ENCODE measurements around the gene CES3.
A peak's percentile ranks its signal among the peaks of the same experiment; 100 is the strongest.
"Not testable (repeated sequence)": the region's sequence is repeated elsewhere in the genome, so short reads cannot be mapped to it uniquely, and the experiment has no call there.

CES3 gene

DNA sequence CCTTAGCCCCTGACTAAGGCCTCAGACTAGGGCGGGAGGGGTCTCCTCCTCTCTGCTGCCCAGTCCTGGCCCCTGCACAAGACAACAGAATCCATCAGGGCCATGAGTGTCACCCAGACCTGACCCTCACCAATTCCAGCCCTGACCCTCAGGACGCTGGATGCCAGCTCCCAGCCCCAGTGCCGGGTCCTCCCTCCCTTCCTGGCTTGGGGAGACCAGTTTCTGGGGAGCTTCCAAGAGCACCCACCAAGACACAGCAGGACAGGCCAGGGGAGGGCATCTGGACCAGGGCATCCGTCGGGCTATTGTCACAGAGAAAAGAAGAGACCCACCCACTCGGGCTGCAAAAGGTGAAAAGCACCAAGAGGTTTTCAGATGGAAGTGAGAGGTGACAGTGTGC lies 12.7 kb downstream of the CES3 start:
- WGBS (ENCODE audit: insufficient coverage) = 97% methylated on average over 4 of the region's 6 CpGs
- POLR2A ChIA-PET = interaction anchor here (0.6 kb wide), 1 partner anchor 20 kb away, joined by 3 read pairs; no protein-coding TSS in a partner anchor
- Histone ChIP-seq H3K4me3 (ENCODE audit: control insufficient read depth in 1 of 7, extremely low read depth in 1 of 7, insufficient read depth in 4 of 7, low read depth in 2 of 7, low read length in 6 of 7) (no peak overlapping the region), H3K9me3 (ENCODE audit: control extremely low read depth in 1 of 5, control insufficient read depth in 4 of 5, insufficient read depth in 2 of 5, low read depth in 1 of 5, low read length in 4 of 5) (no peaks in the 10 kb centered on the region), H3K27me3 (replicated peaks in 2 of 5; ENCODE audit: control insufficient read depth in 4 of 5, insufficient read depth in 5 of 5, low read length in 4 of 5) (peaks cover 0 to 5% (median 0%) of the 10 kb centered on the region in 5 experiments), H3K36me3 (ENCODE audit: control insufficient read depth in 4 of 4, insufficient read depth in 4 of 4, low read length in 3 of 4) (peaks cover 0 to 2% (median 0%) of the 10 kb centered on the region in 4 experiments), H3K27ac (ENCODE audit: insufficient read depth in 1 of 2, low read depth in 1 of 2, low read length in 2 of 2, poor library complexity in 1 of 2, severe bottlenecking in 2 of 2) (no peak overlapping the region), H3K4me1 (ENCODE audit: control extremely low read depth in 1 of 4, control insufficient read depth in 4 of 4, insufficient read depth in 4 of 4, low read length in 3 of 4) (peaks cover 0 to 1% (median 0%) of the 10 kb centered on the region in 4 experiments)
- CTCF ChIA-PET = interaction anchor here (1.4 to 12.2 kb wide), 4 partner anchors 12 to 162 kb away, joined by 4 to 124 read pairs (median 6); partner anchors contain the start of gene CES3
- DNase-seq = no peak

DNA sequence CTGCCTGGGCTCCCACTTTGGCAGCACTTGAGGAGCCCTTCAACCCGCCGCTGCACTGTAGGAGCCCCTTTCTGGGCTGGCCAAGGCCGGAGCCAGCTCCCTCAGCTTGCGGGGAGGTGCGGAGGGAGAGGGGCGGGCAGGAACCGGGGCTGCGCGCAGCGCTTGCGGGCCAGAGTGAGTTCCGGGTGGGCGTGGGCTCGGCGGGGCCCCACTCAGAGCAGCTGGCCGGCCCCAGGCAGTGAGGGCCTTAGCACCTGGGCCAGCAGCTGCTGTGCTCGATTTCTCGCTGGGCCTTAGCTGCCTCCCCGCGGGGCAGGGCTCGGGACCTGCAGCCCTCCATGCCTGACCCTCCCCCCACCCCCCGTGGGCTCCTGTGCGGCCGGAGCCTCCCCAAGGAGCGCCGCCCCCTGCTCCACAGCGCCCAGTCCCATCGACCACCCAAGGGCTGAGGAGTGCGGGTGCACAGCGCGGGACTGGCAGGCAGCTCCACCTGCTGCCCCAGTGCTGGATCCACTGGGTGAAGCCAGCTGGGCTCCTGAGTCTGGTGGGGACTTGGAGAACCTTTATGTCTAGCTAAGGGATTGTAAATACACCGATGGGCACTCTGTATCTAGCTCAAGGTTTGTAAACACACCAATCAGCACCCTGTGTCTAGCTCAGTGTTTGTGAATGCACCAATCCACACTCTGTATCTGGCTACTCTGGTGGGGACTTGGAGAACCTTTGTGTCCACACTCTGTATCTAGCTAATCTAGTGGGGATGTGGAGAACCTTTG lies 13.3 kb downstream of the CES3 start:
- ChIA-PET POLR2A (interaction anchor here (0.6 kb wide), 1 partner anchor 20 kb away, joined by 3 read pairs; no protein-coding TSS in a partner anchor), CTCF (interaction anchor here (0.8 to 12.2 kb wide), 9 partner anchors 11 to 211 kb away, joined by 3 to 124 read pairs (median 6); partner anchors contain the start of gene CES3)
- not testable (repeated sequence) for H3K9me3 ChIP-seq (ENCODE audit: control extremely low read depth in 1 of 5, control insufficient read depth in 4 of 5, insufficient read depth in 2 of 5, low read depth in 1 of 5, low read length in 4 of 5); H3K36me3 ChIP-seq (ENCODE audit: control insufficient read depth in 4 of 4, insufficient read depth in 4 of 4, low read length in 3 of 4); H3K27me3 ChIP-seq (replicated peaks in 2 of 5; ENCODE audit: control insufficient read depth in 4 of 5, insufficient read depth in 5 of 5, low read length in 4 of 5); H3K4me3 ChIP-seq (ENCODE audit: control insufficient read depth in 1 of 7, extremely low read depth in 1 of 7, insufficient read depth in 4 of 7, low read depth in 2 of 7, low read length in 6 of 7); DNase-seq; H3K4me1 ChIP-seq (ENCODE audit: control extremely low read depth in 1 of 4, control insufficient read depth in 4 of 4, insufficient read depth in 4 of 4, low read length in 3 of 4); H3K27ac ChIP-seq (ENCODE audit: insufficient read depth in 1 of 2, low read depth in 1 of 2, low read length in 2 of 2, poor library complexity in 1 of 2, severe bottlenecking in 2 of 2)
- WGBS (ENCODE audit: insufficient coverage) = 99% methylated on average over 16 of the region's 32 CpGs

DNA sequence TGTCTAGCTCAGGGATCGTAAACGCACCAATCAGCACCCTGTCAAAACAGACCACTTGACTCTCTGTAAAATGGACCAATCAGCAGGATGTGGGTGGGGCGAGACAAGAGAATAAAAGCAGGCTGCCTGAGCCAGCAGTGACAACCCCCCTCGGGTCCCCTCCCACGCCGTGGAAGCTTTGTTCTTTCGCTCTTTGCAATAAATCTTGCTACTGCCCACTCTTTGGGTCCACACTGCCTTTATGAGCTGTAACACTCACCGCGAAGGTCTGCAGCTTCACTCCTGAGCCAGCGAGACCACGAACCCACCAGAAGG lies 13.8 kb downstream of the CES3 start:
- H3K9me3 ChIP-seq (ENCODE audit: control extremely low read depth in 1 of 5, control insufficient read depth in 4 of 5, insufficient read depth in 2 of 5, low read depth in 1 of 5, low read length in 4 of 5); H3K27me3 ChIP-seq (replicated peaks in 2 of 5; ENCODE audit: control insufficient read depth in 4 of 5, insufficient read depth in 5 of 5, low read length in 4 of 5); H3K36me3 ChIP-seq (ENCODE audit: control insufficient read depth in 4 of 4, insufficient read depth in 4 of 4, low read length in 3 of 4); H3K4me1 ChIP-seq (ENCODE audit: control extremely low read depth in 1 of 4, control insufficient read depth in 4 of 4, insufficient read depth in 4 of 4, low read length in 3 of 4); H3K4me3 ChIP-seq (ENCODE audit: control insufficient read depth in 1 of 7, extremely low read depth in 1 of 7, insufficient read depth in 4 of 7, low read depth in 2 of 7, low read length in 6 of 7); DNase-seq; POLR2A ChIA-PET; H3K27ac ChIP-seq (ENCODE audit: insufficient read depth in 1 of 2, low read depth in 1 of 2, low read length in 2 of 2, poor library complexity in 1 of 2, severe bottlenecking in 2 of 2): not testable (repeated sequence)
- CTCF ChIA-PET = interaction anchor here (0.8 to 12.2 kb wide), 12 partner anchors 11 to 210 kb away, joined by 3 to 124 read pairs (median 5); partner anchors contain the start of genes CES3 and CES4A
- 61% methylated on average over 8 of the region's 11 CpGs for WGBS (ENCODE audit: insufficient coverage)

DNA sequence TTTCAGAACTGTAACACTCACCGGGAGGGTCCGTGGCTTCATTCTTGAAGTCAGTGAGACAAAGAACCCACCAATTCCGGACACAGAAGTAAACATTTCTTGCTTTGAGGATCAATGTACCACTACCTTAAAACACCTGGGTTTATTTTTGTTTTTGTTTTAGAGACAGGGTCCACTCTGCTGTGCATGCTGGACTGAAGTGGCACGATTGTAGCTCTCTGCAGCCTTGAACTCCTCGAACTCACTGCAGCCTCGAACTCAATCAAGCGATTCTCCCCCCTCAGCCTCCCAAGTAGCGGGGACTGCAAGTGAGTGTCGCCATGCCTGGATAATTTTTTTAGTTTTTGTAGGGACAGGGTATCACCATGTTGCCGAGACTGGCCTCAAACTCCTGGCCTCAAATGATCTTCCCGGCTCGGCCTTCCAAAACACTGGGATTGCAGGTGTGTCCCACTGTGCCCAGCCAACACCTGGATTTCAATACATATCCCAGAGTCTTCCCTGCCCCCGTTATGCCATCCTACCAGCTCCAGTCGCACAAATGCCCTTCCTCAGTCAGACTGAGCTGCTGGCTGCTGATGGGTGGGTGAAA lies 14.3 kb downstream of the CES3 start:
- peaks cover 0 to 5% (median 0%) of the 10 kb centered on the region in 5 experiments for H3K27me3 ChIP-seq (replicated peaks in 2 of 5; ENCODE audit: control insufficient read depth in 4 of 5, insufficient read depth in 5 of 5, low read length in 4 of 5)
- no peak for DNase-seq
- H3K4me1 ChIP-seq (ENCODE audit: control extremely low read depth in 1 of 4, control insufficient read depth in 4 of 4, insufficient read depth in 4 of 4, low read length in 3 of 4) = peaks cover 0 to 1% (median 0%) of the 10 kb centered on the region in 4 experiments
- POLR2A ChIA-PET = no interaction called here
- no peak overlapping the region for H3K27ac ChIP-seq (ENCODE audit: insufficient read depth in 1 of 2, low read depth in 1 of 2, low read length in 2 of 2, poor library complexity in 1 of 2, severe bottlenecking in 2 of 2)
- no peak overlapping the region for H3K4me3 ChIP-seq (ENCODE audit: control insufficient read depth in 1 of 7, extremely low read depth in 1 of 7, insufficient read depth in 4 of 7, low read depth in 2 of 7, low read length in 6 of 7)
- H3K36me3 ChIP-seq (ENCODE audit: control insufficient read depth in 4 of 4, insufficient read depth in 4 of 4, low read length in 3 of 4) = peaks cover 0 to 2% (median 0%) of the 10 kb centered on the region in 4 experiments
- no peaks in the 10 kb centered on the region for H3K9me3 ChIP-seq (ENCODE audit: control extremely low read depth in 1 of 5, control insufficient read depth in 4 of 5, insufficient read depth in 2 of 5, low read depth in 1 of 5, low read length in 4 of 5)
- WGBS (ENCODE audit: insufficient coverage) = 82% methylated on average over 5 of the region's 14 CpGs
- CTCF ChIA-PET = interaction anchor here (0.8 to 12.2 kb wide), 19 partner anchors 10 to 210 kb away, joined by 3 to 124 read pairs (median 4); partner anchors contain the start of genes CES3 and CES4A

DNA sequence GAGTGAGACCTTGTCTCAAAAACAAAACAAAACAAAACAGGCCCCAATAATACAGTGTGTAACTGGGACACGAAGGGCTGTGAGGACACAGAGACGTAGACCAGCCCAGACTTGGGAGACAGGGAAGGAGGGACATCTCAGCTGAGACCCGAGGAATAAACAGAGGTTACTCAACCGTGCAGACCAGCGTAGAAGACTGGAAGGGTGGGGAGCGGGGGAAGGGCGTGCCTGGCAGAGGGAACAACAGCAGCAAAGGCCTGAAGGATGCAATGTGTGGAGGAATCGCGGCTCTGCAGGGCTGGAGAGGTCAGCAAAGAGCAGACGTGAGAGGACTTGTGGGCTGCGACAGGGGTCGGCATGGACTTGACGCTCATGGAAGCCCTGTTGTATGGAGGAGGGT lies 15.7 kb downstream of the CES3 start:
- Histone ChIP-seq H3K36me3 (ENCODE audit: control insufficient read depth in 4 of 4, insufficient read depth in 4 of 4, low read length in 3 of 4) (peaks cover 0 to 2% (median 0%) of the 10 kb centered on the region in 4 experiments), H3K27me3 (replicated peaks in 2 of 5; ENCODE audit: control insufficient read depth in 4 of 5, insufficient read depth in 5 of 5, low read length in 4 of 5) (peaks cover 0 to 5% (median 0%) of the 10 kb centered on the region in 5 experiments), H3K4me1 (ENCODE audit: control extremely low read depth in 1 of 4, control insufficient read depth in 4 of 4, insufficient read depth in 4 of 4, low read length in 3 of 4) (peaks cover 0 to 1% (median 0%) of the 10 kb centered on the region in 4 experiments), H3K9me3 (ENCODE audit: control extremely low read depth in 1 of 5, control insufficient read depth in 4 of 5, insufficient read depth in 2 of 5, low read depth in 1 of 5, low read length in 4 of 5) (no peaks in the 10 kb centered on the region), H3K4me3 (ENCODE audit: control insufficient read depth in 1 of 7, extremely low read depth in 1 of 7, insufficient read depth in 4 of 7, low read depth in 2 of 7, low read length in 6 of 7) (no peak overlapping the region), H3K27ac (ENCODE audit: insufficient read depth in 1 of 2, low read depth in 1 of 2, low read length in 2 of 2, poor library complexity in 1 of 2, severe bottlenecking in 2 of 2) (no peak overlapping the region)
- no peak for DNase-seq
- POLR2A ChIA-PET = no interaction called here
- CTCF ChIA-PET = interaction anchor here (0.7 to 12.2 kb wide), 15 partner anchors 15 to 421 kb away, joined by 3 to 124 read pairs (median 3); partner anchors contain the start of genes CES3, FBXL8 and TRADD
- 69% methylated on average over 13 of the region's 13 CpGs for WGBS (ENCODE audit: insufficient coverage)

DNA sequence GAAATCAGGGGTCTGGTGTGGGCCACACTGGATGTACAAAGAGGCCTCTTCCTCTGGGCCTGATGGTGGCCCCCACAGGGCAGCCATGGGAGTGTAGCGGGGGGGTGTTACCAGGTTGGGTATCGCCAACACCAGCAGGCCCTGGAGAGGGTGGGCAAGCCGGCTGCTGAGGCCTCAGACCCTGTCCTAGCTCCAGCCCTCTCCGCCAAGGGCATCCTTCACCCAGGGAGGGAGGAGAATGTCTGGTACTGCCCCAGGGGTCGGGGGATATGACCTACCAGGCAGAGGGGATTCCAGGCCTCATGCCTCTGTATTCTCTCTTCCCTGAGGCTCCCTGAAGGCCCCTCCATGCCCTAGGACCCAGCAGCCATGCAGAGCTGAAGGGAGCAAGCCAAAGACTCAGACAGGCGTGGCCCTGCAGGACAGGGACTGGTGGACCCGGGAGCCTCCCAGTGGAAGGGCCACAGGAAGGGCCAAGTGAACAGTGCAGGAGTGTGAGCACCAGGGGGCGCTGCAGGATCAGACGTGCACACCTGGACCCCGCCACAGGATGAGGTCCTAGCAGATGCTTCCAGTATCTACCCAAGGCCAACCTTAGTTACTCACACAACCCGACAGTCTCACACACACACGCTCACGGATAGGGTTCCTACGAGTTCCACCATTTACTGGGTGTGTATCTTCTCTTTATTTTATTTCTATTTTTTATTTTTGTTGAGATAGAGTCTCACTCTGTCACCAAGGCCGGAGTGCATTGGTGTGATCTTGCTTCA lies 16.5 kb downstream of the CES3 start:
- ChIA-PET POLR2A (no interaction called here), CTCF (interaction anchor here (0.7 to 12.2 kb wide), 26 partner anchors 8 to 421 kb away, joined by 3 to 124 read pairs (median 4); partner anchors contain the start of genes B3GNT9, CES3, FBXL8 and TRADD)
- peaks cover 0 to 1% (median 0%) of the 10 kb centered on the region in 4 experiments for H3K4me1 ChIP-seq (ENCODE audit: control extremely low read depth in 1 of 4, control insufficient read depth in 4 of 4, insufficient read depth in 4 of 4, low read length in 3 of 4)
- no peaks in the 10 kb centered on the region for H3K9me3 ChIP-seq (ENCODE audit: control extremely low read depth in 1 of 5, control insufficient read depth in 4 of 5, insufficient read depth in 2 of 5, low read depth in 1 of 5, low read length in 4 of 5)
- DNase-seq = peak; percentile 75 to 90 (median 89)
- H3K36me3 ChIP-seq (ENCODE audit: control insufficient read depth in 4 of 4, insufficient read depth in 4 of 4, low read length in 3 of 4) = peaks cover 0 to under 1% (median 0%) of the 10 kb centered on the region in 4 experiments
- no peak overlapping the region for H3K4me3 ChIP-seq (ENCODE audit: control insufficient read depth in 1 of 7, extremely low read depth in 1 of 7, insufficient read depth in 4 of 7, low read depth in 2 of 7, low read length in 6 of 7)
- no peak overlapping the region for H3K27ac ChIP-seq (ENCODE audit: insufficient read depth in 1 of 2, low read depth in 1 of 2, low read length in 2 of 2, poor library complexity in 1 of 2, severe bottlenecking in 2 of 2)
- H3K27me3 ChIP-seq (replicated peaks in 2 of 5; ENCODE audit: control insufficient read depth in 4 of 5, insufficient read depth in 5 of 5, low read length in 4 of 5) = peaks cover 0 to 5% (median 0%) of the 10 kb centered on the region in 5 experiments
- 40% methylated on average over 6 of the region's 15 CpGs for WGBS (ENCODE audit: insufficient coverage)
